KMS-11 (cell line): ENCODE measurements around the gene MSI2.

Experiments used
- H2AFZ ChIP-seq: fragments of 200-600 bp; sonication (generic); 2 replicates; pipeline ENCODE4 v1.6.1; 2016; ENCODE audit warnings: antibody characterized with exemption, mixed run types, low read depth
- H3K27ac ChIP-seq: fragments of 200-600 bp; sonication (generic); 2 replicates; pipeline ENCODE4 v1.6.1; 2016; ENCODE audit warnings: mild to moderate bottlenecking, mixed run types
- H3K27me3 ChIP-seq: fragments of 200-600 bp; sonication (generic); 2 replicates; pipeline ENCODE4 v1.6.1; 2017; ENCODE audit warnings: mild to moderate bottlenecking, low read depth, mixed run types, moderate library complexity; ENCODE audit not compliant: insufficient read depth
- H3K36me3 ChIP-seq: fragments of 200-600 bp; sonication (generic); 2 replicates; pipeline ENCODE4 v1.6.1; 2017; ENCODE audit warnings: mild to moderate bottlenecking, mixed run types; ENCODE audit not compliant: insufficient read depth
- H3K4me1 ChIP-seq: fragments of 200-600 bp; sonication (generic); 2 replicates; pipeline ENCODE4 v1.6.1; 2016; ENCODE audit warnings: mild to moderate bottlenecking, low read depth, mixed run types; ENCODE audit not compliant: poor library complexity, severe bottlenecking
- H3K4me2 ChIP-seq: fragments of 200-600 bp; sonication (generic); 2 replicates; pipeline ENCODE4 v1.7.0; 2016; ENCODE audit warnings: mild to moderate bottlenecking, mixed run types
- H3K4me3 ChIP-seq: fragments of 200-600 bp; sonication (generic); IDR thresholded peaks from 2 replicates; pipeline ENCODE4 v1.6.1; 2017; ENCODE audit warnings: low read depth, low read length, mixed read lengths; ENCODE audit not compliant: insufficient read depth
- H3K79me2 ChIP-seq: fragments of 200-600 bp; sonication (generic); 2 replicates; pipeline ENCODE4 v1.6.1; 2016; ENCODE audit warnings: low read depth, mixed run types; ENCODE audit not compliant: insufficient read depth
- H3K9ac ChIP-seq: fragments of 200-600 bp; sonication (generic); 2 replicates; pipeline ENCODE4 v1.6.1; 2016; ENCODE audit warnings: mild to moderate bottlenecking, mixed run types
- H4K20me1 ChIP-seq: fragments of 200-600 bp; sonication (generic); 2 replicates; pipeline ENCODE4 v1.6.1; 2016; ENCODE audit warnings: mild to moderate bottlenecking, mixed run types; ENCODE audit not compliant: insufficient read depth
- CTCF ChIP-seq: fragments of 200-600 bp; sonication (generic); conservative IDR thresholded peaks from 2 replicates; pipeline ENCODE4 v1.6.1; 2017; ENCODE audit warnings: low read depth, mild to moderate bottlenecking, antibody characterized with exemption, low read length, moderate library complexity, mixed read lengths

MSI2 gene

DNA sequence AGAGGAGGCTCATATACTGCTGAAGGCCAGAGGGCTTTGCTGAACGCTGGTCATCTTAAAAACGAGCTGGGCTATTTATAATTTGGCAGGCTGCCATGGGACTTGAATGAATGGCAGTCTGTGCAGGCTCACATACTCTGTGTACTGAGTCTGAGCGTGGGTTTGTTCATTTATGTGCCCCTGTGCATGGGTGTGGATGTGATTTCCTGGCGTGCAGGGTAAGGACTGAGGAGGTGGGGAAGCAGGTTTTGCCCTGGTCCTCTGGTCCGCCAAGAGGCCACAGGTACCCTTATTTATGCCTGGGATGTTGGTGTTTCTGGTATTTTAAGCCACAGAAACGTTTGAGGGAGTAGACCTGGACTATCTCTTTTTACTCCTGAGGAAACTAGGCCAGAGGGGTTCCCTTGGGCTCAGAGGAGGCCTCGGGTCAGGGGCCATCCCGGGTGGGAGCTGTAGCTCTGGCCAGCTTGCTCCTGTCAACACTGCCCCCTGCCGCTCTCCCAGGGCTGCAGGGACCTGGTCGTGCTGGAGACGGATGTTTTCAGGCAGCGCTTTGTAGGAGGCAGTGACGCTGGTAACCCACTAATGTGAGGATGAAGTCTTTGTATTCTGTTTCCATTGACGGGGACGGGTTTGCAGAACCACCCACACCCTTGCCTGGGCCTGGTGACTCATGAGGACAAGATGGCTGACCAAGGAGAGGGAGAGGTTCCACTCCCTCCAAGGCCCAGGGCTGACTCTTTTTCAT, 184.4 kb downstream of the MSI2 start:
- no peak overlapping the region for H3K9ac ChIP-seq
- peaks cover 43% of the 10 kb centered on the region for H3K4me1 ChIP-seq
- H3K27ac ChIP-seq, result no peak overlapping the region
- no peak overlapping the region for H3K4me3 ChIP-seq
- H3K4me2 ChIP-seq, result no peak overlapping the region; the same call in 1 of the 2 replicates
- H2AFZ ChIP-seq, result no peak overlapping the region
- no peak for TF ChIP-seq CTCF
- H3K79me2 ChIP-seq, result peaks cover 53% of the 10 kb centered on the region; the same call in 1 of the 2 replicates
- H3K27me3 ChIP-seq, result no peaks in the 10 kb centered on the region
- no peaks in the 10 kb centered on the region for H3K36me3 ChIP-seq
- H4K20me1 ChIP-seq, result no peaks in the 10 kb centered on the region

DNA sequence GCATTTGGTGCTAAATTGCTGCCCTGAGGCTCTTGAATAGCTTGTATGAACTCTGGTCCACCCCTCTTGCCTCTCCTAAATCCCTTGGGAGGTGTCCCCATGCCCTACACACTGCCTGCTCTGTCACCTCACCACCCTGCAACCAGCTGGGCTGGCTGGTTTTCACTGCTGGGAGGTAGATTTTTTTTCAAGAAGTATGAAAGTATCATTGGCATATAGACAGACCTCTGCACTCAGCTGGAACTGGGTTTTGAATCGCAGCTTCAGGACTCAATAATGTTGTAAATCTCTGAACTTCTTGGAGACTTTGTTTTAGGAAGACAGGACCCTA, 184.9 kb downstream of the MSI2 start:
- Histone ChIP-seq H3K36me3 (no peaks in the 10 kb centered on the region), H3K4me1 (peaks cover 43% of the 10 kb centered on the region), H3K27ac (no peak overlapping the region; the same call in 1 of the 2 replicates), H3K4me3 (no peak overlapping the region), H3K4me2 (no peak overlapping the region), H3K79me2 (peaks cover 47% of the 10 kb centered on the region; the same call in 1 of the 2 replicates), H3K9ac (no peak overlapping the region), H2AFZ (no peak overlapping the region), H4K20me1 (no peaks in the 10 kb centered on the region), H3K27me3 (no peaks in the 10 kb centered on the region)
- TF ChIP-seq CTCF, result no peak

DNA sequence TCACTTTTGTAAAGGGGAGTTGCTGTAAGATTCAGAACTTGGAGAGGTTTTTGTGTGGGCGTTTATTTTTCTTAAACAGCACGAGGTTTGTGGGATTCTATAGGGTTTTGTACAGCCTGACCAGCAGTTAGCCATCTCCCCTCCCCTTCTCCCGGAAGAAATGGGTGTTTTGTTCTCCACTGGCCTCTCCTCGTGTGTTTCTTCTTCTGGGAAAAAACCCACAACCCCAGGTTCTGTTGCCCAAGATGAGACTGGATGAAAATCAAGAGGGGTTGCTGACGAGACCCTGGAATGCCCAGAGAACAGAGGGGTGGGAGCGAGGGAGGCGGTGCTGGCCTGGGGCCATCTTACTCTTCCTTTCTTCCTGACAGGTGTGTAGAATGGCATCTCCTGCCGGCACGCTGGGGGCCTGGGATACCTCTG, 186.1 kb downstream of the MSI2 start:
- no peak overlapping the region for H3K4me3 ChIP-seq
- H3K27me3 ChIP-seq, result no peaks in the 10 kb centered on the region
- H3K36me3 ChIP-seq, result no peaks in the 10 kb centered on the region
- H3K4me2 ChIP-seq, result no peak overlapping the region
- no peaks in the 10 kb centered on the region for H4K20me1 ChIP-seq
- no peak overlapping the region for H2AFZ ChIP-seq
- peaks cover 43% of the 10 kb centered on the region for H3K4me1 ChIP-seq
- no peak for TF ChIP-seq CTCF
- no peak overlapping the region for H3K9ac ChIP-seq
- H3K79me2 ChIP-seq, result peaks cover 46% of the 10 kb centered on the region; the same call in 1 of the 2 replicates
- H3K27ac ChIP-seq, result no peak overlapping the region

DNA sequence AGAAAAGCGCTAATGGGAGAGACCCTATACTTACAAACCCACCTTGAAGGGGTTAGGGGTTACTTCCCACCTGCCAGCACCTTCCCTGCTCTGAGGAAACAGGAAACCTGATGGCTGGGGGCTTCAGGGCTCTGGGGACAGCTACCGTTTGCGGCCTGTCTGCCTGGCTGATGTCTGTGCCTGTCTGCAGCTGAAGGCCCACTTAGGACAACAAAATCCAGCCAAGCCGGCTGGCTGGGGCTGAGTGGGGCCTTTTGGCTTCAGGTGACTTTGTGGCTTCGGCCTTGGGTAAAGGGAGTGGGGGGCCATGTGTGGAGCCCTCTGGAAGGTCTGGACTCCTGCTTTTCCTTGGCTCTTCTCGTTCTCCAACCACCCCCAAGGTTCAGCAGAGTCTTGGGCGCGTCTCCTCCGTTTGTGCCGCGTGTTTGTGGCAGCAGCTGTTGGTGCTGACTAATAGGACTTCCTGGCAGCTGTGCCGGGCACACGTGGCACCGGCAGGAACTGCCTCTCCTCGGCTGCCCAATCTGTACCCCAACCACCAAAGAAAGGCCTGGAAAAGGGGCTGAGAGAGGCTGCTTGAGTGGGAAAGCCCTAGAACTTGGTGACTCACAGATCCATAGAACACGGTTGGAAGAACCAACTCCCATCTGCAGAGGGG, 186.7 kb downstream of the MSI2 start:
- no peak overlapping the region for H3K4me3 ChIP-seq
- H3K9ac ChIP-seq, result no peak overlapping the region
- peaks cover 37% of the 10 kb centered on the region for H3K4me1 ChIP-seq
- no peaks in the 10 kb centered on the region for H4K20me1 ChIP-seq
- H3K27me3 ChIP-seq, result no peaks in the 10 kb centered on the region
- no peaks in the 10 kb centered on the region for H3K36me3 ChIP-seq
- peaks cover 43% of the 10 kb centered on the region; the same call in 1 of the 2 replicates for H3K79me2 ChIP-seq
- no peak for TF ChIP-seq CTCF
- no peak overlapping the region for H3K27ac ChIP-seq
- no peak overlapping the region for H3K4me2 ChIP-seq
- no peak overlapping the region for H2AFZ ChIP-seq
